Measurements from ENCODE around the gene EPS15. TPM values are rescaled to one million over a fixed set of nuclear protein-coding genes. Genes with fewer than 3 reads are reported as not detected.

Gene EPS15
- total RNA-seq, 1 experiment from 2014 or later, result 54.4 TPM

- H3K27me3 ChIP-seq (ENCODE audit: control insufficient read depth, insufficient read depth, low read length), result no peaks in the 10 kb centered on the region
- no peaks in the 10 kb centered on the region for H3K9me3 ChIP-seq (ENCODE audit: control insufficient read depth, insufficient read depth, low read depth, low read length)
- POLR2A ChIA-PET, result interaction anchor here (0.6 kb wide), 1 partner anchor 434 kb away, joined by 3 read pairs; no protein-coding TSS in a partner anchor
- no peak for TF ChIP-seq TCF7L2 (IDR thresholded peaks at IDR 0.05; ENCODE audit: low read depth, low read length)
- TF ChIP-seq, protein P1, sequence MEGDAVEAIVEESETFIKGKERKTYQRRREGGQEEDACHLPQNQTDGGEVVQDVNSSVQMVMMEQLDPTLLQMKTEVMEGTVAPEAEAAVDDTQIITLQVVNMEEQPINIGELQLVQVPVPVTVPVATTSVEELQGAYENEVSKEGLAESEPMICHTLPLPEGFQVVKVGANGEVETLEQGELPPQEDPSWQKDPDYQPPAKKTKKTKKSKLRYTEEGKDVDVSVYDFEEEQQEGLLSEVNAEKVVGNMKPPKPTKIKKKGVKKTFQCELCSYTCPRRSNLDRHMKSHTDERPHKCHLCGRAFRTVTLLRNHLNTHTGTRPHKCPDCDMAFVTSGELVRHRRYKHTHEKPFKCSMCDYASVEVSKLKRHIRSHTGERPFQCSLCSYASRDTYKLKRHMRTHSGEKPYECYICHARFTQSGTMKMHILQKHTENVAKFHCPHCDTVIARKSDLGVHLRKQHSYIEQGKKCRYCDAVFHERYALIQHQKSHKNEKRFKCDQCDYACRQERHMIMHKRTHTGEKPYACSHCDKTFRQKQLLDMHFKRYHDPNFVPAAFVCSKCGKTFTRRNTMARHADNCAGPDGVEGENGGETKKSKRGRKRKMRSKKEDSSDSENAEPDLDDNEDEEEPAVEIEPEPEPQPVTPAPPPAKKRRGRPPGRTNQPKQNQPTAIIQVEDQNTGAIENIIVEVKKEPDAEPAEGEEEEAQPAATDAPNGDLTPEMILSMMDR (IDR thresholded peaks at IDR 0.05), result no peak
- TF ChIP-seq SIN3A (IDR thresholded peaks at IDR 0.05; ENCODE audit: borderline replicate concordance, insufficient read depth, low read depth, low read length), result no peak
- TF ChIP-seq POLR2AphosphoS5 (IDR thresholded peaks at IDR 0.05; ENCODE audit: low read depth, low read length), result no peak
- no peak for TF ChIP-seq REST (IDR thresholded peaks at IDR 0.05; ENCODE audit: insufficient read depth in 1 of 2, low read depth in 2 of 2, low read length in 1 of 2)
- in situ Hi-C loops (cut with HindIII; ENCODE audit: low pct_unique_long_range_greater_than_20kb, low sequenced_read_pairs) (no loop called here), intact Hi-C loops (cut with micrococcal nuclease; ENCODE audit: unreplicated experiment) (no loop called here)
- CTCF ChIA-PET, result no interaction called here
- H3K36me3 ChIP-seq (ENCODE audit: control insufficient read depth, insufficient read depth, low read length), result no peaks in the 10 kb centered on the region
- H3K27ac ChIP-seq (ENCODE audit: low read length), result no peak overlapping the region
- ATAC-seq (no peak), DNase-seq (ENCODE audit: low read depth, low spot score) (no peak)
- H3K4me3 ChIP-seq (ENCODE audit: low read depth in 2 of 2, low read length in 2 of 2), result no peak overlapping the region
- no TSS peak for BruUV-seq (replicated peaks)
- no peaks in the 10 kb centered on the region for H3K4me1 ChIP-seq (ENCODE audit: control insufficient read depth, insufficient read depth, low read length)
Observed at GRCh38 chr1:51306950-51307349, 212.1 kb downstream of the EPS15 start.

- Histone ChIP-seq H3K36me3 (ENCODE audit: control insufficient read depth, insufficient read depth, low read length) (no peaks in the 10 kb centered on the region), H3K27ac (ENCODE audit: low read length) (0 out of 2 replicates have a peak overlapping the region, but pooled peaks have one; percentile 44), H3K4me1 (ENCODE audit: control insufficient read depth, insufficient read depth, low read length) (no peaks in the 10 kb centered on the region), H3K27me3 (ENCODE audit: control insufficient read depth, insufficient read depth, low read length) (no peaks in the 10 kb centered on the region), H3K9me3 (ENCODE audit: control insufficient read depth, insufficient read depth, low read depth, low read length) (no peaks in the 10 kb centered on the region), H3K4me3 (ENCODE audit: low read depth in 2 of 2, low read length in 2 of 2) (no peak overlapping the region)
- ChIA-PET CTCF (no interaction called here), POLR2A (interaction anchor here (0.5 to 0.9 kb wide), 5 partner anchors 9 to 624 kb away, joined by 3 to 9 read pairs (median 3); no protein-coding TSS in a partner anchor)
- BruUV-seq (replicated peaks), result no TSS peak
- TF ChIP-seq REST (IDR thresholded peaks at IDR 0.05; ENCODE audit: insufficient read depth in 1 of 2, low read depth in 2 of 2, low read length in 1 of 2), result no peak
- TF ChIP-seq, protein P1 (IDR thresholded peaks at IDR 0.05), result no peak
- no peak for TF ChIP-seq POLR2AphosphoS5 (IDR thresholded peaks at IDR 0.05; ENCODE audit: low read depth, low read length)
- TF ChIP-seq SIN3A (IDR thresholded peaks at IDR 0.05; ENCODE audit: borderline replicate concordance, insufficient read depth, low read depth, low read length), result no peak
- TF ChIP-seq TCF7L2 (IDR thresholded peaks at IDR 0.05; ENCODE audit: low read depth, low read length), result no peak
- ATAC-seq, result no peak
- DNase-seq (ENCODE audit: low read depth, low spot score), result no peak
- intact Hi-C loops (cut with micrococcal nuclease; ENCODE audit: unreplicated experiment), result no loop called here
- in situ Hi-C loops (cut with HindIII; ENCODE audit: low pct_unique_long_range_greater_than_20kb, low sequenced_read_pairs), result no loop called here
Observed at GRCh38 chr1:51305371-51305823, 213.7 kb downstream of the EPS15 start.

Measured in Panc1 (cell line).